Osteoblast (primary cell): Measurements from ENCODE around the gene SH3D19. TPM values are rescaled to one million over a fixed set of nuclear protein-coding genes. Genes with fewer than 3 reads are reported as not detected.
"Not testable (repeated sequence)": the region's sequence is repeated elsewhere in the genome, so short reads cannot be mapped to it uniquely, and the experiment has no call there.

Source experiments
- DNase-seq: peaks from one replicate; pipeline ENCODE4 v3.0.0; 2011; ENCODE audit warnings: low spot score, mixed read lengths; ENCODE audit not compliant: insufficient read length; ENCODE audit errors: missing footprints
- H2AFZ ChIP-seq: 2 replicates; pipeline ENCODE4 v1.6.0; 2011; ENCODE audit warnings: mild to moderate bottlenecking, low read length
- H3K27ac ChIP-seq: 2 replicates; pipeline ENCODE4 v1.5.1; 2011; ENCODE audit warnings: mild to moderate bottlenecking, low read depth, low read length, moderate library complexity
- H3K27me3 ChIP-seq: 2 replicates; pipeline ENCODE4 v1.6.0; 2012; ENCODE audit warnings: mild to moderate bottlenecking, control low read depth, inconsistent platforms, low read length, moderate library complexity; ENCODE audit not compliant: insufficient read depth
- H3K36me3 ChIP-seq: 2 replicates; pipeline ENCODE4 v1.5.1; 2011; ENCODE audit warnings: mild to moderate bottlenecking, low read length, control low read depth, moderate library complexity; ENCODE audit not compliant: insufficient read depth
- H3K4me1 ChIP-seq: 2 replicates; pipeline ENCODE4 v1.5.1; 2011; ENCODE audit warnings: mild to moderate bottlenecking, low read length, control low read depth, moderate library complexity; ENCODE audit not compliant: insufficient read depth
- H3K4me2 ChIP-seq: 2 replicates; pipeline ENCODE4 v1.6.0; 2011; ENCODE audit warnings: mild to moderate bottlenecking, low read length; ENCODE audit not compliant: insufficient read depth
- H3K4me3 ChIP-seq: fragments of 200-600 bp; sonication (generic); 3 replicates; pipeline ENCODE4 v1.5.1; 2012; ENCODE audit warnings: mild to moderate bottlenecking, low read length, inconsistent platforms; ENCODE audit not compliant: insufficient read depth
- H3K79me2 ChIP-seq: 2 replicates; pipeline ENCODE4 v1.6.0; 2012; ENCODE audit warnings: mild to moderate bottlenecking, low read length, control low read depth, inconsistent platforms; ENCODE audit not compliant: insufficient read depth
- H3K9me3 ChIP-seq: 2 replicates; pipeline ENCODE4 v1.5.1; 2011; ENCODE audit warnings: low read depth, low read length, control low read depth
- H4K20me1 ChIP-seq: 2 replicates; pipeline ENCODE4 v1.6.0; 2012; ENCODE audit warnings: mild to moderate bottlenecking, low read length, control low read depth; ENCODE audit not compliant: insufficient read depth
- CTCF ChIP-seq: IDR thresholded peaks from 2 replicates; pipeline ENCODE4 v1.5.1; 2011; ENCODE audit warnings: mild to moderate bottlenecking, low read depth, low read length, moderate library complexity; ENCODE audit errors: extremely low read depth
- total RNA-seq: library from RNA; depleted of rRNA; stranded (reverse); fragments of >200 nt; gene quantifications from 2 replicates; pipeline ENCODE4 v1.2.3, GENCODE V29; 2012

The SH3D19 gene
- total RNA-seq, 1 donor = 74.9 TPM

- TF ChIP-seq CTCF = no peak
- no peaks in the 10 kb centered on the region for H4K20me1 ChIP-seq
- no peaks in the 10 kb centered on the region for H3K4me1 ChIP-seq
- no peaks in the 10 kb centered on the region for H3K36me3 ChIP-seq
- H3K4me2 ChIP-seq = no peak overlapping the region
- H3K4me3 ChIP-seq = no peak overlapping the region
- no peaks in the 10 kb centered on the region for H3K79me2 ChIP-seq
- no peaks in the 10 kb centered on the region for H3K9me3 ChIP-seq
- H2AFZ ChIP-seq = no peak overlapping the region
- no peak overlapping the region for H3K27ac ChIP-seq
- DNase-seq = no peak
- no peaks in the 10 kb centered on the region for H3K27me3 ChIP-seq
Measured at GRCh38 chr4:151260526-151260925, 64.9 kb downstream of the SH3D19 start.

GRCh38 chr4:151259752-151260151 lies 65.7 kb downstream of the SH3D19 start:
- H3K79me2 ChIP-seq = no peaks in the 10 kb centered on the region
- no peak overlapping the region for H3K4me2 ChIP-seq
- no peaks in the 10 kb centered on the region for H3K27me3 ChIP-seq
- no peak for TF ChIP-seq CTCF
- no peak overlapping the region for H2AFZ ChIP-seq
- no peaks in the 10 kb centered on the region for H3K36me3 ChIP-seq
- no peaks in the 10 kb centered on the region for H4K20me1 ChIP-seq
- H3K9me3 ChIP-seq = no peaks in the 10 kb centered on the region
- H3K4me1 ChIP-seq = no peaks in the 10 kb centered on the region
- DNase-seq = no peak
- no peak overlapping the region for H3K4me3 ChIP-seq
- H3K27ac ChIP-seq = no peak overlapping the region

GRCh38 chr4:151257704-151258103 lies 67.7 kb downstream of the SH3D19 start:
- Histone ChIP-seq H3K36me3 (no peaks in the 10 kb centered on the region), H2AFZ (no peak overlapping the region), H3K27ac (no peak overlapping the region), H3K4me3 (no peak overlapping the region), H3K4me1 (no peaks in the 10 kb centered on the region), H3K27me3 (no peaks in the 10 kb centered on the region), H3K79me2 (no peaks in the 10 kb centered on the region), H3K9me3 (no peaks in the 10 kb centered on the region), H4K20me1 (no peaks in the 10 kb centered on the region), H3K4me2 (no peak overlapping the region)
- DNase-seq = no peak
- no peak for TF ChIP-seq CTCF

GRCh38 chr4:151256134-151256533 lies 69.3 kb downstream of the SH3D19 start:
- Histone ChIP-seq H3K4me3 (no peak overlapping the region), H4K20me1 (no peaks in the 10 kb centered on the region), H3K4me2 (no peak overlapping the region), H3K27me3 (no peaks in the 10 kb centered on the region), H3K4me1 (no peaks in the 10 kb centered on the region), H3K36me3 (no peaks in the 10 kb centered on the region), H2AFZ (no peak overlapping the region), H3K9me3 (no peaks in the 10 kb centered on the region), H3K27ac (no peak overlapping the region), H3K79me2 (no peaks in the 10 kb centered on the region)
- no peak for DNase-seq
- TF ChIP-seq CTCF = no peak

GRCh38 chr4:151255680-151256079 lies 69.7 kb downstream of the SH3D19 start:
- not testable (repeated sequence) for H3K9me3 ChIP-seq, H3K4me1 ChIP-seq, DNase-seq, H3K79me2 ChIP-seq, H3K4me2 ChIP-seq, H3K36me3 ChIP-seq, H2AFZ ChIP-seq, H4K20me1 ChIP-seq, H3K4me3 ChIP-seq, H3K27ac ChIP-seq, H3K27me3 ChIP-seq

- not testable (repeated sequence) for H3K36me3 ChIP-seq, H4K20me1 ChIP-seq, H2AFZ ChIP-seq, DNase-seq, H3K9me3 ChIP-seq, H3K4me1 ChIP-seq, H3K27ac ChIP-seq, H3K4me2 ChIP-seq, H3K79me2 ChIP-seq, H3K4me3 ChIP-seq, H3K27me3 ChIP-seq
Measured at GRCh38 chr4:151255226-151255625, 70.2 kb downstream of the SH3D19 start.
